ENCODE results near the gene RBP2. TPM values are rescaled to one million over a fixed set of nuclear protein-coding genes. Genes with fewer than 3 reads are reported as not detected.

The RBP2 gene
- total RNA-seq, 1 donor = not detected

DNA sequence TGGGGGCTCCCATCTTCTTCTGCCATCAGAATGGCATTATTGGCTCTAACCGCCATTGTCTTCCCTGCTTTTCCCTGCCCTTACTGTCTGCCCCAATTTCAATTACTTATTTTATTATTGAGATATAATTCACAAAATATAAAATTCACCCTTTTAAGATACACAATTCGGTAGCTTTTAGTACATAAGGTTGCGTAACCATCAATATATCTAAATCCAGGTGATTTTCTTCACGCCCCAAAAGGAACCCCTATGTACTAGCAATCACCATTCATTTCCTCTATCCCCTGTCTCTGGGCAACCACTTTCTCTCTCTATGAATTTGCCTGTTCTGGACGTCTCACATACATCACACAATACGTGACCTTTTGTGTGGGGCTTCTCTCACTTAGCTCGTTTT is 18.0 kb downstream of the RBP2 start:
- H4K20me1 ChIP-seq (ENCODE audit: insufficient read depth, low read length) = no peaks in the 10 kb centered on the region
- H3K9me3 ChIP-seq (ENCODE audit: low read depth, low read length) = no peaks in the 10 kb centered on the region
- no peaks in the 10 kb centered on the region for H3K27me3 ChIP-seq (ENCODE audit: insufficient read depth, low read length)
- H3K4me2 ChIP-seq (ENCODE audit: insufficient read depth, low read length) = no peak overlapping the region
- no peak for DNase-seq (ENCODE audit: insufficient read length, low spot score, missing footprints)
- H3K27ac ChIP-seq (ENCODE audit: low read depth, low read length) = no peak overlapping the region
- H3K4me3 ChIP-seq (ENCODE audit: insufficient read depth, low read length) = no peak overlapping the region
- TF ChIP-seq, protein P1, sequence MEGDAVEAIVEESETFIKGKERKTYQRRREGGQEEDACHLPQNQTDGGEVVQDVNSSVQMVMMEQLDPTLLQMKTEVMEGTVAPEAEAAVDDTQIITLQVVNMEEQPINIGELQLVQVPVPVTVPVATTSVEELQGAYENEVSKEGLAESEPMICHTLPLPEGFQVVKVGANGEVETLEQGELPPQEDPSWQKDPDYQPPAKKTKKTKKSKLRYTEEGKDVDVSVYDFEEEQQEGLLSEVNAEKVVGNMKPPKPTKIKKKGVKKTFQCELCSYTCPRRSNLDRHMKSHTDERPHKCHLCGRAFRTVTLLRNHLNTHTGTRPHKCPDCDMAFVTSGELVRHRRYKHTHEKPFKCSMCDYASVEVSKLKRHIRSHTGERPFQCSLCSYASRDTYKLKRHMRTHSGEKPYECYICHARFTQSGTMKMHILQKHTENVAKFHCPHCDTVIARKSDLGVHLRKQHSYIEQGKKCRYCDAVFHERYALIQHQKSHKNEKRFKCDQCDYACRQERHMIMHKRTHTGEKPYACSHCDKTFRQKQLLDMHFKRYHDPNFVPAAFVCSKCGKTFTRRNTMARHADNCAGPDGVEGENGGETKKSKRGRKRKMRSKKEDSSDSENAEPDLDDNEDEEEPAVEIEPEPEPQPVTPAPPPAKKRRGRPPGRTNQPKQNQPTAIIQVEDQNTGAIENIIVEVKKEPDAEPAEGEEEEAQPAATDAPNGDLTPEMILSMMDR (IDR thresholded peaks at IDR 0.05; ENCODE audit: extremely low read depth, low read depth, low read length) = no peak
- no peak overlapping the region for H2AFZ ChIP-seq (ENCODE audit: low read length)
- H3K79me2 ChIP-seq (ENCODE audit: insufficient read depth, low read length) = no peaks in the 10 kb centered on the region
- no peaks in the 10 kb centered on the region for H3K36me3 ChIP-seq (ENCODE audit: insufficient read depth, low read length)
- H3K4me1 ChIP-seq (ENCODE audit: insufficient read depth, low read length) = no peaks in the 10 kb centered on the region

DNA sequence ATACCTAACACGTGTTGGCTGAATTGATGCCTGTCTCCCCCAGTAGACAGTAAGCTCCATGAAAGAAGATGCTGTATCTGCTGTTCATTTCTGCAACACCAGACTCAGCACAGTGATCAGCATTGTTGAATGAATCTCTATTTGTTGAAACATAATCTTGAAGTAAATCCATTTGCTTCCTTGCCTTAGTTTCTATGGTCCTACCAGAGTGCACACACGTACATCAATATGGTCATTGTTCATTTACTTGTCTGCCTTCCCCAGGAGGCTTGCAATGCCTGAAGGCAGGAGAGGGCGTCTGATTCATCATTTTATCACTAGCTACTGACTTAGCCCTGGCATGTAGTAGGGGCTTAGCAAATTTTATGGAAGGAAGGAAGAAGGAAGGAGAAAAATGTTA is 19.2 kb downstream of the RBP2 start:
- no peaks in the 10 kb centered on the region for H3K4me1 ChIP-seq (ENCODE audit: insufficient read depth, low read length)
- H4K20me1 ChIP-seq (ENCODE audit: insufficient read depth, low read length) = no peaks in the 10 kb centered on the region
- H3K9me3 ChIP-seq (ENCODE audit: low read depth, low read length) = no peaks in the 10 kb centered on the region
- H3K4me3 ChIP-seq (ENCODE audit: insufficient read depth, low read length) = no peak overlapping the region
- no peak for DNase-seq (ENCODE audit: insufficient read length, low spot score, missing footprints)
- H3K79me2 ChIP-seq (ENCODE audit: insufficient read depth, low read length) = no peaks in the 10 kb centered on the region
- no peak overlapping the region for H3K27ac ChIP-seq (ENCODE audit: low read depth, low read length)
- no peaks in the 10 kb centered on the region for H3K27me3 ChIP-seq (ENCODE audit: insufficient read depth, low read length)
- no peaks in the 10 kb centered on the region for H3K36me3 ChIP-seq (ENCODE audit: insufficient read depth, low read length)
- H3K4me2 ChIP-seq (ENCODE audit: insufficient read depth, low read length) = no peak overlapping the region
- H2AFZ ChIP-seq (ENCODE audit: low read length) = no peak overlapping the region
- TF ChIP-seq, protein P1 (IDR thresholded peaks at IDR 0.05; ENCODE audit: extremely low read depth, low read depth, low read length) = no peak

DNA sequence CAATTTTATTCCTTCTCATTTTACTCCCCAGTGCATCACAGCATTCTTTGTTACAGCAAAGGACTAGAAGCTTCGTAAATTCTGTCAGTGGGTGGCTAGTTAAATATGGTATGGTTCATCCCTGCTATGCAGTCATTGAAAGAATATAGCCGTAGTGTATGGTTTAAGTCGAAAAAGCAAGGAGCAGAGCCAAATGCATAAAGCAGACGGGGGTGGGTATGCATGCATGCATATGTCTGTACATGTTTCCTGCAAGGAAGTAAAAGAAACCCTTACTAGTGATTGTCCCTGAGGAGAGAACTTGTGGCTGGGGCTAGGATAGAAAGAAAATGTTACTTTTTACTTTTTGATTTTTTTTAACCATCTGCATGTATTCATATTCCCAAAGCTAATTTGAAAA is 19.9 kb downstream of the RBP2 start:
- no peaks in the 10 kb centered on the region for H3K27me3 ChIP-seq (ENCODE audit: insufficient read depth, low read length)
- H3K4me2 ChIP-seq (ENCODE audit: insufficient read depth, low read length) = no peak overlapping the region
- no peak overlapping the region for H3K27ac ChIP-seq (ENCODE audit: low read depth, low read length)
- H2AFZ ChIP-seq (ENCODE audit: low read length) = no peak overlapping the region
- TF ChIP-seq, protein P1 (IDR thresholded peaks at IDR 0.05; ENCODE audit: extremely low read depth, low read depth, low read length) = no peak
- no peaks in the 10 kb centered on the region for H3K36me3 ChIP-seq (ENCODE audit: insufficient read depth, low read length)
- H4K20me1 ChIP-seq (ENCODE audit: insufficient read depth, low read length) = no peaks in the 10 kb centered on the region
- no peak overlapping the region for H3K4me3 ChIP-seq (ENCODE audit: insufficient read depth, low read length)
- H3K79me2 ChIP-seq (ENCODE audit: insufficient read depth, low read length) = no peaks in the 10 kb centered on the region
- H3K9me3 ChIP-seq (ENCODE audit: low read depth, low read length) = no peaks in the 10 kb centered on the region
- DNase-seq (ENCODE audit: insufficient read length, low spot score, missing footprints) = no peak
- no peaks in the 10 kb centered on the region for H3K4me1 ChIP-seq (ENCODE audit: insufficient read depth, low read length)

DNA sequence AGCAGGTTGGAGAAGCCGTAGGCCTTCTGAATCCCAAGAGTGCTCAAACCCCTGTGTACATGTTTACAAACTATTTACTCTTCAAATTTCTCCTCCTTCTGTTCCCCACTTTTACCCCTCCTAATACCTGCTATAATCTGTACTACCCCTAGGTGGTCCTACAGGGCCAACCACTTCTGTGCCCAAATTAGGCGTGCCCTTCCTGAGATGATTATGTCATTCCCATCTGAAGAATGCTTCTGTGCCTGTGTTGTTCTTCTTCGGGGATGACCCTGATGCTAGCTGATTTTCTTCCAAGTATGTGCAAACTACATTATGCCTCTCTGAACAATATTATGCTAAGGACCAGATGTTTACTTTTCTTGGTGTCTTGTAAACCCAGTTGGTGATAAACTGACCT is 20.5 kb downstream of the RBP2 start:
- Histone ChIP-seq H3K9me3 (ENCODE audit: low read depth, low read length) (no peaks in the 10 kb centered on the region), H4K20me1 (ENCODE audit: insufficient read depth, low read length) (no peaks in the 10 kb centered on the region), H3K27me3 (ENCODE audit: insufficient read depth, low read length) (no peaks in the 10 kb centered on the region), H3K79me2 (ENCODE audit: insufficient read depth, low read length) (no peaks in the 10 kb centered on the region), H2AFZ (ENCODE audit: low read length) (no peak overlapping the region), H3K36me3 (ENCODE audit: insufficient read depth, low read length) (no peaks in the 10 kb centered on the region), H3K4me3 (ENCODE audit: insufficient read depth, low read length) (no peak overlapping the region), H3K4me1 (ENCODE audit: insufficient read depth, low read length) (no peaks in the 10 kb centered on the region), H3K4me2 (ENCODE audit: insufficient read depth, low read length) (no peak overlapping the region), H3K27ac (ENCODE audit: low read depth, low read length) (no peak overlapping the region)
- TF ChIP-seq, protein P1 (IDR thresholded peaks at IDR 0.05; ENCODE audit: extremely low read depth, low read depth, low read length) = no peak
- DNase-seq (ENCODE audit: insufficient read length, low spot score, missing footprints) = no peak
